ENCODE results near the gene DDA1.

DNA sequence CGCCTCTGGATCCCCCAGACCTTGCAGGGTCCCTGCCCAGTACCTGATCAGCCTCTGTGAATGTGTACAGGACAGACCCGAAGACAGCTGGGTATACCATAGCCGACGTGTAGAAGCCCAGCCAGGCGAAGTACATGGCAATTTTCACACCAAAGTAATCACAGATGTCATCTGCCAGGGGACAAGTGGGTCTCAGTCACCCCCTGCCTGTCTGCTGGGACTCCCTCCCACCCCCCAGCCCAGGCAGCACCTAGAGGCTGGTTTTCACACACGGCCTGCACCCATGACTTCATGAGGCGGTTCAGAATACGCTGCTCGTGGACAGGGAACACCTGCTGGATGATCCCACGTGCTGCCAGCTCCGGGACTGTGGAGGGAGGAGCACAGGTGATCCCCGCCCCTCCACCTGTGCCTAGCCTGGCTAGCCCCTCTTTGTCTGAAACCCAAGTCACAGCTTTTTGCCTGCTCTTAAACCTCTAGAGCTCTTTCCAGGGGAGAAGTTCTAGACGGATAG lies 21.7 kb downstream of the DDA1 start:
- no peak for TF ChIP-seq POLR2AphosphoS5 (IDR thresholded peaks at IDR 0.05; ENCODE audit: low read depth, low read length)
- TF ChIP-seq TAF1 (IDR thresholded peaks at IDR 0.05; ENCODE audit: borderline replicate concordance, insufficient read depth, low read length): no peak

All from PFSK-1 (cell line).